WERI-Rb-1 (cell line): ENCODE results near the gene SYPL2.

Source experiments
- DNase-seq: peaks from one replicate; pipeline ENCODE4 v3.0.0-alpha.2; 2020
- H3K27ac ChIP-seq: fragments of 250-450 bp; sonication (Bioruptor Pico); 2 replicates; pipeline ENCODE4 v1.5.1; 2020; ENCODE audit warnings: mild to moderate bottlenecking, moderate library complexity
- H3K27me3 ChIP-seq: fragments of 250-450 bp; sonication (Bioruptor Pico); 2 replicates; pipeline ENCODE4 v1.5.1; 2021; ENCODE audit warnings: mild to moderate bottlenecking, low read depth, moderate library complexity; ENCODE audit not compliant: insufficient read depth, severe bottlenecking
- H3K36me3 ChIP-seq: fragments of 250-450 bp; sonication (Bioruptor Pico); 2 replicates; pipeline ENCODE4 v1.5.1; 2020; ENCODE audit warnings: mild to moderate bottlenecking, moderate library complexity
- H3K4me3 ChIP-seq: 2 replicates; pipeline ENCODE4 v1.5.1; 2011; ENCODE audit warnings: low read depth, mild to moderate bottlenecking, control low read depth, low read length
- H3K9me3 ChIP-seq: fragments of 250-450 bp; sonication (Bioruptor Pico); 2 replicates; pipeline ENCODE4 v1.5.1; 2021; ENCODE audit warnings: mild to moderate bottlenecking, moderate library complexity; ENCODE audit not compliant: severe bottlenecking
- CTCF ChIP-seq: IDR thresholded peaks from 2 replicates; pipeline ENCODE4 v1.5.1; 2011; ENCODE audit warnings: low read depth, mild to moderate bottlenecking, control low read depth, inconsistent platforms, low read length

The SYPL2 gene

GRCh38 chr1:109474697-109475096 lies 8.4 kb downstream of the SYPL2 start:
- H3K9me3 ChIP-seq: no peaks in the 10 kb centered on the region
- no peak for TF ChIP-seq CTCF
- peaks cover 11% of the 10 kb centered on the region for H3K27me3 ChIP-seq
- H3K36me3 ChIP-seq: no peaks in the 10 kb centered on the region
- DNase-seq: no peak
- no peak overlapping the region for H3K27ac ChIP-seq
- no peak overlapping the region for H3K4me3 ChIP-seq

- no peak for TF ChIP-seq CTCF
- Histone ChIP-seq H3K27me3 (peaks cover 10% of the 10 kb centered on the region), H3K4me3 (no peak overlapping the region), H3K9me3 (no peaks in the 10 kb centered on the region), H3K27ac (no peak overlapping the region), H3K36me3 (no peaks in the 10 kb centered on the region)
- no peak for DNase-seq
Measured at GRCh38 chr1:109475261-109475660, 8.9 kb downstream of the SYPL2 start.

- H3K36me3 ChIP-seq: no peaks in the 10 kb centered on the region
- H3K27ac ChIP-seq: no peak overlapping the region
- H3K4me3 ChIP-seq: no peak overlapping the region
- no peak for DNase-seq
- no peaks in the 10 kb centered on the region for H3K9me3 ChIP-seq
- H3K27me3 ChIP-seq: no peaks in the 10 kb centered on the region
- no peak for TF ChIP-seq CTCF
Measured at GRCh38 chr1:109476825-109477224, 10.5 kb downstream of the SYPL2 start.

- no peaks in the 10 kb centered on the region for H3K27me3 ChIP-seq
- no peak for DNase-seq
- no peaks in the 10 kb centered on the region for H3K9me3 ChIP-seq
- no peak overlapping the region for H3K4me3 ChIP-seq
- TF ChIP-seq CTCF: no peak
- no peak overlapping the region for H3K27ac ChIP-seq
- no peaks in the 10 kb centered on the region for H3K36me3 ChIP-seq
Measured at GRCh38 chr1:109477821-109478220, 11.5 kb downstream of the SYPL2 start.

GRCh38 chr1:109478806-109479205 lies 12.5 kb downstream of the SYPL2 start:
- no peaks in the 10 kb centered on the region for H3K27me3 ChIP-seq
- no peak for DNase-seq
- no peak overlapping the region for H3K4me3 ChIP-seq
- no peak for TF ChIP-seq CTCF
- no peaks in the 10 kb centered on the region for H3K36me3 ChIP-seq
- no peaks in the 10 kb centered on the region for H3K9me3 ChIP-seq
- no peak overlapping the region for H3K27ac ChIP-seq

GRCh38 chr1:109479311-109479710 lies 13.0 kb downstream of the SYPL2 start:
- Histone ChIP-seq H3K27me3 (no peaks in the 10 kb centered on the region), H3K27ac (no peak overlapping the region), H3K9me3 (no peaks in the 10 kb centered on the region), H3K36me3 (peaks cover 5% of the 10 kb centered on the region; the same call in 1 of the 2 replicates), H3K4me3 (no peak overlapping the region)
- TF ChIP-seq CTCF: no peak
- no peak for DNase-seq
